ENCODE results near the gene ZNF786.
A peak's percentile ranks its signal among the peaks of the same experiment; 100 is the strongest.

The ZNF786 gene, protein sequence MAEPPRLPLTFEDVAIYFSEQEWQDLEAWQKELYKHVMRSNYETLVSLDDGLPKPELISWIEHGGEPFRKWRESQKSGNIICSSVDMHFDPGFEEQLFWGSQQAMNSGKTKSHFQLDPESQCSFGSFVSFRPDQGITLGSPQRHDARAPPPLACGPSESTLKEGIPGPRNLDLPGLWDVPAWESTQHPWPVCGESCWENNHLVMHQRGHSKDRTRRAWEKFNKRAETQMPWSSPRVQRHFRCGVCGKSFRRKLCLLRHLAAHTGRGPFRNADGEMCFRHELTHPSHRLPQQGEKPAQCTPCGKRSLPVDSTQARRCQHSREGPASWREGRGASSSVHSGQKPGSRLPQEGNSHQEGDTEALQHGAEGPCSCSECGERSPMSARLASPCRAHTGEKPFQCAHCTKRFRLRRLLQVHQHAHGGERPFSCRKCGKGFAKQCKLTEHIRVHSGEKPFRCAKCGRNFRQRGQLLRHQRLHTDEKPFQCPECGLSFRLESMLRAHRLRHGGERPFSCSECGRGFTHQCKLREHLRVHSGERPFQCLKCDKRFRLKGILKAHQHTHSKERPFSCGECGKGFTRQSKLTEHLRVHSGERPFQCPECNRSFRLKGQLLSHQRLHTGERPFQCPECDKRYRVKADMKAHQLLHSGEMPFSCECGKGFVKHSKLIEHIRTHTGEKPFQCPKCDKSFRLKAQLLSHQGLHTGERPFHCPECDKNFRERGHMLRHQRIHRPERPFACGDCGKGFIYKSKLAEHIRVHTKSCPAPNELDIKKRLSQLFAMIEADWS

DNA sequence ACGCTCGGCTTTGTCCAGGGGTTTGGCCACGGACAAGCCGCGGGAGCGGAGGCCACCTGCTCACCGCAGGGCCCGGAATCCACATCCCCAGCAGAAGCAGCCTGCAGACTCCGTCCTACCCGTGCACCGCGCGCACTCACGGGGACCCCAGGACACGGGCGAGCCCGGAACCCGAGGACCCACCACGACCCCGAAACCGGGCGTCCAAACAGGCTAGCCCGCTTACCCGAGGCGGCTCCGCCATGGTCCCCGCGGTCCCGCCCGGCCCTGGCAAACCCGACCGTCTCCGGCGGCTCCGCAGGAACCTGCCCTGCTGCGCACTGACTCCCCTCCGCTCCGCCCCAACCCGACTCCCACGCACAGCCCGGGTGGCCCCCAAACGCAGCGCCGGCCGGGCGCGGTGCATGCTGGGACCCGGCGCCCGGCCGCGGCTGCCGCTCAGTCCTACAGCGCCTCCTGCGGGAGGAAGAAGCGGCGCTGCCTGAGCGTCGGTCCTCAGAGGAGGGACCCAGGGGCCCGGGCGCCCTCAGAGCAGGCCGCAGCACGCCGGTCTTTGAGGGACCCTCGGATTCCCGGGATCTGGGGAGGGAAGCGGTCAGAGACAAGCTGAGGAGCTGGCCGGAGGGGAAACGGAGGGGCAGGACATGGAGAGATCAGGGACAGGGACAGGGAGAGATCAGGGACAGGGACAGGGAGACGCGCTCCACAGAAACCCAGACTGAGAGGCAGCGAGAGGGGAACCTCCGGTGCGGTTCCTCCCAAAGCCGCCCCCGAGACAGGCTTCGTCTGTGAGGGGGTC lies at the start of gene ZNF786:
Gene ZNF786, minus strand, starts transcription at position 322 of the 799 bp plus-strand sequence. Its CDS starts 78 bp downstream, at position 244.
- TF ChIP-seq, protein P1, sequence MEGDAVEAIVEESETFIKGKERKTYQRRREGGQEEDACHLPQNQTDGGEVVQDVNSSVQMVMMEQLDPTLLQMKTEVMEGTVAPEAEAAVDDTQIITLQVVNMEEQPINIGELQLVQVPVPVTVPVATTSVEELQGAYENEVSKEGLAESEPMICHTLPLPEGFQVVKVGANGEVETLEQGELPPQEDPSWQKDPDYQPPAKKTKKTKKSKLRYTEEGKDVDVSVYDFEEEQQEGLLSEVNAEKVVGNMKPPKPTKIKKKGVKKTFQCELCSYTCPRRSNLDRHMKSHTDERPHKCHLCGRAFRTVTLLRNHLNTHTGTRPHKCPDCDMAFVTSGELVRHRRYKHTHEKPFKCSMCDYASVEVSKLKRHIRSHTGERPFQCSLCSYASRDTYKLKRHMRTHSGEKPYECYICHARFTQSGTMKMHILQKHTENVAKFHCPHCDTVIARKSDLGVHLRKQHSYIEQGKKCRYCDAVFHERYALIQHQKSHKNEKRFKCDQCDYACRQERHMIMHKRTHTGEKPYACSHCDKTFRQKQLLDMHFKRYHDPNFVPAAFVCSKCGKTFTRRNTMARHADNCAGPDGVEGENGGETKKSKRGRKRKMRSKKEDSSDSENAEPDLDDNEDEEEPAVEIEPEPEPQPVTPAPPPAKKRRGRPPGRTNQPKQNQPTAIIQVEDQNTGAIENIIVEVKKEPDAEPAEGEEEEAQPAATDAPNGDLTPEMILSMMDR (IDR thresholded peaks at IDR 0.05; ENCODE audit: insufficient read depth, low read length, missing control alignments) = peak; percentile 91
- peak within 1 kb of the TSS; percentile 90 for H3K4me3 ChIP-seq (ENCODE audit: low read depth, low read length)
- DNase-seq (ENCODE audit: low read depth, low spot score) = no peak
- CTCF ChIA-PET = interaction anchor here (0.6 to 1.0 kb wide), 14 partner anchors 10 to 196 kb away, joined by 3 to 10 read pairs (median 3); no protein-coding TSS in a partner anchor
- POLR2A ChIA-PET = no interaction called here

DNA sequence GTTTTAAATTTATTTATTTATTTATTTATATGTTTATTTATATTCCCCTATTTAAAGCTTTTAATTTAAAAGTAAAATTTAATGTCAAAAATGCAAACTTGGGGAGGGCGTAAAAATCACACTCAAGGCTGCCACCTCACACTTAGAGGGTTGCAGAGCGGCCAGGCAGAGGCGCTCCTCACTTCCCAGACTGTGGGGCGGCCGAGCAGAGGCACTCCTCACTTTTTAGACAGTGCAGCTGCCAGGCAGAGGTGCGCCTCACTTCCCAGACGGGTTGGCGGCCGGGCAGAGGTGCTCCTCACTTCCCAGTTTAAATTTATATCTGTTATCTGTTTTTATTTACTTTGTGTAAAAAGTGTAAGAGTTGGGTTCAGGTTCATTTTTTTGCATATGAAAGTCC lies 45.6 kb upstream of the ZNF786 start:
- POLR2A ChIA-PET = interaction anchor here (1.1 kb wide), 1 partner anchor 11 kb away, joined by 4 read pairs; the partner anchor contains the start of gene ZNF398
- DNase-seq (ENCODE audit: low read depth, low spot score) = no peak
- TF ChIP-seq, protein P1 (IDR thresholded peaks at IDR 0.05; ENCODE audit: insufficient read depth, low read length, missing control alignments) = no peak
- no peak overlapping the region for H3K4me3 ChIP-seq (ENCODE audit: low read depth, low read length)
- CTCF ChIA-PET = interaction anchor here (2.1 to 4.9 kb wide), 3 partner anchors 8 to 11 kb away, joined by 5 to 42 read pairs (median 15); partner anchors contain the start of genes ZNF398 and ZNF425

DNA sequence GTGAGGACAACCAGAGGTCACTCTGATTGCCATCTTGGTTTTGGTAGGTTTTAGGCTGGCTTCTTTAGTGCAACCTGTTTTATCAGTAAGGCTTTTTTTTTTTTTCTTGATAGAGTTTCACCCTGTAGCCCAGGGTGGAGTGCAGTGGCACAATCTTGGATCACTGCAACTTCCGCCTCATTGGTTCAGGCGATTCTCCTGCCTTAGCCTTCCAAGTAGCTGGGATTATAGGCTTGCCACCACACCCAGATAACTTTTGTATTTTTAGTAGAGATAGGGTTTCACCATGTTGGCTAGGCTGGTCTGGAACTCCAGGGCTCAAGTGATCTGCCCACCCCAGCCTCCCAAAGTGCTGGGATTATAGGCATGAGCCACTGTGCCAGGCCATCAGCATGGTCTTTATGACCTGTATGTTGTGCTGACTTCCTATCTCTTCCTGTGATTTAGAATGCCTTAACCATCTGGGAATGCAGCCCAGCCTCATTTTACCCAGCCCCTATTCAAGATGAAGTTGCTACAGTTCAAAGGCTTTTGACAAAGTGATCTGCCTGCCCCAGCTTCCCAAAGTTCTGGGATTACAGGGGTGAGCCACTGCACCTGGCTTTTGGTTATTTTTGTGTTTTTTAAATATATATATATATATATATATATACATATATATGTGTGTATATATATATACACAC lies 42.7 kb upstream of the ZNF786 start:
- DNase-seq (ENCODE audit: low read depth, low spot score) = no peak
- POLR2A ChIA-PET = no interaction called here
- H3K4me3 ChIP-seq (ENCODE audit: low read depth, low read length) = no peak overlapping the region
- TF ChIP-seq, protein P1 (IDR thresholded peaks at IDR 0.05; ENCODE audit: insufficient read depth, low read length, missing control alignments) = no peak
- CTCF ChIA-PET = interaction anchor here (2.9 kb wide), 1 partner anchor 14 kb away, joined by 18 read pairs; the partner anchor contains the start of gene ZNF398

DNA sequence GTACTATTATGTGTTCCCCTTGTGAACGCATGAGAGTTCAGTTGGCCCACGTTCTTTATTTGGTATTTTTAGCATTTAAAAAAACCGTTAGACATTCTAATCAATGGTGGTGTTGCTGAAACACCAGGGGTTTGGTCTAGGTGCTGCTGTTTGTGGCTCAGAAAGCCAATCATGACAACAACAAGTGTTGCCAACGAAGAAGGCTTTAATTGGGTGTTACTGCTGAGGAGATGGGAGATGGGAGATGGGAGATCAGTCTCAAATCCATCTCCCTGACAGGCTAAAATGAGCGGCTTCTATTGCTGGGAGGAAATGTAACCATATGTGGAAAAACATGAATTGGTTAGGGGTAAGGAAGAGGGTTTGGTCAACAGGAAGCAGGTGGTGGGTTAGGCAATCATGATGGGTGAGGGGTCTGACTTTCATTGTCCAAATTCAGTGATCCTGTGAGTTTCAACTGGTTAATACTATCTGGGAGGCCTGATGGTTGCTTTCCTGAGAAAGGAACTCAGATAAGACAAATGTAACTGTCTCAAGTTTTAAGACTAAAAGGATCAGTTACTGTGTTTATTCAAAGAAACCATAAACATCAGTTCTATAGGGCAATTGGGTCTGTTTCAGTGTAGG lies 40.2 kb upstream of the ZNF786 start:
- POLR2A ChIA-PET = no interaction called here
- TF ChIP-seq, protein P1 (IDR thresholded peaks at IDR 0.05; ENCODE audit: insufficient read depth, low read length, missing control alignments) = no peak
- CTCF ChIA-PET = interaction anchor here (1.3 kb wide), 1 partner anchor 65 kb away, joined by 4 read pairs; no protein-coding TSS in a partner anchor
- H3K4me3 ChIP-seq (ENCODE audit: low read depth, low read length) = no peak overlapping the region
- no peak for DNase-seq (ENCODE audit: low read depth, low spot score)

DNA sequence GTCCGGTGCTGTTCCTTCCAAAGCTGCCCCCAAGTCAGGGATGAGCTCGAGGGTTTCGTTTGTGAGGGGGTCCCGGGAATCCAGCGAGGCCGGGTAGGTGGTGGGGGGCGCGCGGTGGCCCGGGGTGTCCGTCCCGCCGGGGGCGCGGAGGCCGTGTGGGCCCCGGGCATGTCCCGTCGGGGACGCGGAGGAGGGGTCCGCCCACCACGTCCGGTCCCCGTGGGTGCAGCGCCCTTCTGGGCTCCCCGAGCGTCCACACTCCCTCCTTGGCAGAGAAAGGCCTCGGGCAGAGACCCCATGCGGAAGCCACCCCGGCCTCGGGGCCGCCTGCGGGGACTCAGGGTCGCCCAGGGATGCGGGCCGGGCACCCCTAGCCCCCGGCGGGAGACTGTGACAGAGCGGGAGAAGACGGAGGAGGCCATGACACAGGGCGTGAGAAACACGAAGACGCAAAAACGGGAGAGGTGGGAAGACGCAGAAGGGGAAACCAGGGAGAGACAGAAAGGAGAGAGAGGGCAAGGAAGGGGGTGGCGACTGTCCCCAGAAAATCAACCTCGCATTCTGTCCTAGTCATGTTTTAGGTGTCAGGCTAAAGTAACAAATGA lies 36.2 kb upstream of the ZNF786 start:
- no peak for DNase-seq (ENCODE audit: low read depth, low spot score)
- TF ChIP-seq, protein P1 (IDR thresholded peaks at IDR 0.05; ENCODE audit: insufficient read depth, low read length, missing control alignments) = no peak
- peak overlapping the region; percentile 96 for H3K4me3 ChIP-seq (ENCODE audit: low read depth, low read length)
- ChIA-PET CTCF (interaction anchor here (0.7 to 4.2 kb wide), 32 partner anchors 8 to 647 kb away, joined by 3 to 42 read pairs (median 4); partner anchors contain the start of genes ZNF282, ZNF398, ZNF467 and ZNF783), POLR2A (interaction anchor here (1.2 to 2.6 kb wide), 2 partner anchors 21 to 121 kb away, joined by 3 to 26 read pairs; partner anchors contain the start of gene ZNF398)
